ENCODE data around the gene NLRX1.

- TF ChIP-seq POLR2AphosphoS5 (IDR thresholded peaks at IDR 0.05; ENCODE audit: low read depth, low read length) (no peak), FOXP2 (optimal IDR thresholded peaks at IDR 0.05; ENCODE audit: borderline replicate concordance, extremely low read depth, extremely low read length, insufficient read depth) (no peak), TAF1 (IDR thresholded peaks at IDR 0.05; ENCODE audit: borderline replicate concordance, insufficient read depth, low read length) (no peak), SIN3A (IDR thresholded peaks at IDR 0.05; ENCODE audit: borderline replicate concordance, insufficient read depth, low read length) (no peak)
- TF ChIP-seq, protein P1, sequence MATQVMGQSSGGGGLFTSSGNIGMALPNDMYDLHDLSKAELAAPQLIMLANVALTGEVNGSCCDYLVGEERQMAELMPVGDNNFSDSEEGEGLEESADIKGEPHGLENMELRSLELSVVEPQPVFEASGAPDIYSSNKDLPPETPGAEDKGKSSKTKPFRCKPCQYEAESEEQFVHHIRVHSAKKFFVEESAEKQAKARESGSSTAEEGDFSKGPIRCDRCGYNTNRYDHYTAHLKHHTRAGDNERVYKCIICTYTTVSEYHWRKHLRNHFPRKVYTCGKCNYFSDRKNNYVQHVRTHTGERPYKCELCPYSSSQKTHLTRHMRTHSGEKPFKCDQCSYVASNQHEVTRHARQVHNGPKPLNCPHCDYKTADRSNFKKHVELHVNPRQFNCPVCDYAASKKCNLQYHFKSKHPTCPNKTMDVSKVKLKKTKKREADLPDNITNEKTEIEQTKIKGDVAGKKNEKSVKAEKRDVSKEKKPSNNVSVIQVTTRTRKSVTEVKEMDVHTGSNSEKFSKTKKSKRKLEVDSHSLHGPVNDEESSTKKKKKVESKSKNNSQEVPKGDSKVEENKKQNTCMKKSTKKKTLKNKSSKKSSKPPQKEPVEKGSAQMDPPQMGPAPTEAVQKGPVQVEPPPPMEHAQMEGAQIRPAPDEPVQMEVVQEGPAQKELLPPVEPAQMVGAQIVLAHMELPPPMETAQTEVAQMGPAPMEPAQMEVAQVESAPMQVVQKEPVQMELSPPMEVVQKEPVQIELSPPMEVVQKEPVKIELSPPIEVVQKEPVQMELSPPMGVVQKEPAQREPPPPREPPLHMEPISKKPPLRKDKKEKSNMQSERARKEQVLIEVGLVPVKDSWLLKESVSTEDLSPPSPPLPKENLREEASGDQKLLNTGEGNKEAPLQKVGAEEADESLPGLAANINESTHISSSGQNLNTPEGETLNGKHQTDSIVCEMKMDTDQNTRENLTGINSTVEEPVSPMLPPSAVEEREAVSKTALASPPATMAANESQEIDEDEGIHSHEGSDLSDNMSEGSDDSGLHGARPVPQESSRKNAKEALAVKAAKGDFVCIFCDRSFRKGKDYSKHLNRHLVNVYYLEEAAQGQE (IDR thresholded peaks at IDR 0.05; ENCODE audit: insufficient read depth in 1 of 2, low read depth in 2 of 2, low read length in 2 of 2): no peak
Observed at GRCh38 chr11:119205080-119205479, 36.6 kb downstream of the NLRX1 start.
